ENCODE results near the gene CST11.

The CST11 gene

GRCh38 chr20:23442436-23442835 lies 10.2 kb downstream of the CST11 start:
- Histone ChIP-seq H3K27me3 (ENCODE audit: control insufficient read depth, insufficient read depth, low read length) (no peaks in the 10 kb centered on the region), H3K4me1 (no peaks in the 10 kb centered on the region), H3K4me3 (ENCODE audit: low read depth, low read length) (no peak overlapping the region), H3K27ac (no peak overlapping the region), H3K4me2 (ENCODE audit: low read length) (no peak overlapping the region), H3K36me3 (ENCODE audit: control insufficient read depth, insufficient read depth, low read length) (no peaks in the 10 kb centered on the region), H3K9ac (no peak overlapping the region), H2AFZ (no peak overlapping the region), H3K79me2 (no peaks in the 10 kb centered on the region), H3K9me3 (ENCODE audit: control insufficient read depth, low read length) (no peaks in the 10 kb centered on the region)
- no peak for TF ChIP-seq CTCF (IDR thresholded peaks at IDR 0.05)

- TF ChIP-seq CTCF (IDR thresholded peaks at IDR 0.05), result peak; percentile 75
- no peaks in the 10 kb centered on the region for H3K4me1 ChIP-seq
- H3K27me3 ChIP-seq (ENCODE audit: control insufficient read depth, insufficient read depth, low read length), result no peaks in the 10 kb centered on the region
- H3K36me3 ChIP-seq (ENCODE audit: control insufficient read depth, insufficient read depth, low read length), result no peaks in the 10 kb centered on the region
- no peak overlapping the region for H3K9ac ChIP-seq
- H3K4me3 ChIP-seq (ENCODE audit: low read depth, low read length), result no peak overlapping the region
- H3K4me2 ChIP-seq (ENCODE audit: low read length), result no peak overlapping the region
- H2AFZ ChIP-seq, result no peak overlapping the region
- H3K79me2 ChIP-seq, result no peaks in the 10 kb centered on the region
- H3K27ac ChIP-seq, result no peak overlapping the region
- no peaks in the 10 kb centered on the region for H3K9me3 ChIP-seq (ENCODE audit: control insufficient read depth, low read length)
These were observed 10.8 kb downstream of the CST11 start for GRCh38 chr20:23441850-23442313.

GRCh38 chr20:23440004-23440403 lies 12.7 kb downstream of the CST11 start:
- no peak for TF ChIP-seq CTCF (IDR thresholded peaks at IDR 0.05)
- H3K79me2 ChIP-seq, result no peaks in the 10 kb centered on the region
- H3K4me2 ChIP-seq (ENCODE audit: low read length), result no peak overlapping the region
- no peak overlapping the region for H3K9ac ChIP-seq
- no peak overlapping the region for H2AFZ ChIP-seq
- H3K4me1 ChIP-seq, result no peaks in the 10 kb centered on the region
- H3K36me3 ChIP-seq (ENCODE audit: control insufficient read depth, insufficient read depth, low read length), result no peaks in the 10 kb centered on the region
- H3K27me3 ChIP-seq (ENCODE audit: control insufficient read depth, insufficient read depth, low read length), result no peaks in the 10 kb centered on the region
- no peak overlapping the region for H3K27ac ChIP-seq
- H3K9me3 ChIP-seq (ENCODE audit: control insufficient read depth, low read length), result no peaks in the 10 kb centered on the region
- no peak overlapping the region for H3K4me3 ChIP-seq (ENCODE audit: low read depth, low read length)

GRCh38 chr20:23438661-23439060 lies 14.0 kb downstream of the CST11 start:
- Histone ChIP-seq H3K79me2 (no peaks in the 10 kb centered on the region), H3K27ac (no peak overlapping the region), H3K9me3 (ENCODE audit: control insufficient read depth, low read length) (no peaks in the 10 kb centered on the region), H3K36me3 (ENCODE audit: control insufficient read depth, insufficient read depth, low read length) (no peaks in the 10 kb centered on the region), H2AFZ (no peak overlapping the region), H3K9ac (no peak overlapping the region), H3K4me3 (ENCODE audit: low read depth, low read length) (no peak overlapping the region), H3K27me3 (ENCODE audit: control insufficient read depth, insufficient read depth, low read length) (no peaks in the 10 kb centered on the region), H3K4me1 (no peaks in the 10 kb centered on the region), H3K4me2 (ENCODE audit: low read length) (no peak overlapping the region)
- no peak for TF ChIP-seq CTCF (IDR thresholded peaks at IDR 0.05)

- H2AFZ ChIP-seq, result no peak overlapping the region
- H3K9me3 ChIP-seq (ENCODE audit: control insufficient read depth, low read length), result no peaks in the 10 kb centered on the region
- H3K27ac ChIP-seq, result no peak overlapping the region
- no peaks in the 10 kb centered on the region for H3K4me1 ChIP-seq
- H3K4me2 ChIP-seq (ENCODE audit: low read length), result no peak overlapping the region
- H3K79me2 ChIP-seq, result no peaks in the 10 kb centered on the region
- TF ChIP-seq CTCF (IDR thresholded peaks at IDR 0.05), result no peak
- no peaks in the 10 kb centered on the region for H3K27me3 ChIP-seq (ENCODE audit: control insufficient read depth, insufficient read depth, low read length)
- no peak overlapping the region for H3K4me3 ChIP-seq (ENCODE audit: low read depth, low read length)
- H3K9ac ChIP-seq, result no peak overlapping the region
- no peaks in the 10 kb centered on the region for H3K36me3 ChIP-seq (ENCODE audit: control insufficient read depth, insufficient read depth, low read length)
These were observed 15.4 kb downstream of the CST11 start for GRCh38 chr20:23437126-23437899.
